H1 (cell line): ENCODE measurements around the gene PLCL1. TPM values are rescaled to one million over a fixed set of nuclear protein-coding genes. Genes with fewer than 3 reads are reported as not detected.

Experiments
- CEBPB ChIP-seq: IDR thresholded peaks from 2 replicates; pipeline ENCODE4 v1.6.1; 2012; ENCODE audit warnings: low read depth, low read length
- CTCF ChIP-seq, 3 experiments: IDR thresholded peaks; 1 replicate in 2 of 3; 2 replicates in 1 of 3; pipeline versions ENCODE4 v1.5.1 to v1.6.1; 2011; ENCODE audit warnings: low read length in 3 of 3, mild to moderate bottlenecking in 3 of 3, inconsistent platforms in 2 of 3, low read depth in 1 of 3, moderate library complexity in 1 of 3; ENCODE audit not compliant: insufficient read depth in 1 of 3; ENCODE audit errors: control extremely low read depth in 1 of 3
- KDM5A ChIP-seq: fragments of 200-600 bp; IDR thresholded peaks from 2 replicates; pipeline ENCODE4 v1.7.1; 2012; ENCODE audit warnings: mild to moderate bottlenecking, low read length, inconsistent platforms, mixed read lengths
- MAX ChIP-seq: IDR thresholded peaks from 2 replicates; pipeline ENCODE4 v1.6.1; 2012; ENCODE audit warnings: inconsistent platforms
- NANOG ChIP-seq: IDR thresholded peaks from 2 replicates; pipeline ENCODE4 v1.6.1; 2011; ENCODE audit warnings: low read length, low read depth, mild to moderate bottlenecking, inconsistent platforms; ENCODE audit not compliant: insufficient read depth, poor library complexity, severe bottlenecking
- POLR2A ChIP-seq, 2 experiments: IDR thresholded peaks; 1 replicate in 1 of 2; 2 replicates in 1 of 2; pipeline ENCODE4 v1.6.1; 2011; ENCODE audit warnings: low read depth in 2 of 2, low read length in 2 of 2, mild to moderate bottlenecking in 2 of 2; ENCODE audit errors: control extremely low read depth in 1 of 2
- SIRT6 ChIP-seq: IDR thresholded peaks from one replicate; pipeline ENCODE4 v1.7.1; 2012; ENCODE audit warnings: low read length, inconsistent platforms
- TBP ChIP-seq: IDR thresholded peaks from 2 replicates; pipeline ENCODE4 v1.6.1; 2011; ENCODE audit warnings: low read depth, low read length, improper control_type of control experiment
- TCF12 ChIP-seq: IDR thresholded peaks from 2 replicates; pipeline ENCODE4 v1.6.1; 2011; ENCODE audit warnings: low read depth, mild to moderate bottlenecking, low read length
- polyA plus RNA-seq, 7 experiments: library from polyadenylated mRNA; depleted of rRNA in 3 of 7; stranded (reverse) in 5 of 7; unstranded in 2 of 7; fragments of >200 nt in 5 of 7; fragments of 200-250 nt in 2 of 7; gene quantifications; 1 replicate in 5 of 7; 2 replicates in 1 of 7; 4 replicates in 1 of 7; pipeline versions ENCODE4 v1.2.1 to v1.2.3, GENCODE V29; 2011 to 2013; ENCODE audit warnings: missing spikeins in 2 of 7, mixed read lengths in 2 of 7
- total RNA-seq: library from RNA; stranded (reverse); fragmentation: NEBNext Ultra II Directional; extraction: Animal tissue kit (Norgen Biotek cat#: 25700); gene quantifications from 2 replicates; pipeline ENCODE4 v1.2.1, GENCODE V29; 2021
- TF ChIP-seq, protein P1 (sequence below): fragments of 300-600 bp; sonication (generic); IDR thresholded peaks from 2 replicates; pipeline ENCODE4 v1.7.1; 2012; ENCODE audit warnings: low read length, moderate library complexity, mild to moderate bottlenecking, inconsistent platforms; ENCODE audit not compliant: insufficient replicate concordance

PLCL1 gene
- total and polyA plus RNA-seq, 2 of the 8 experiments (the other 6 are each of a cell fraction or from before 2014, with no cell fraction given): not detected

GRCh38 chr2:198101688-198102087 is 297.3 kb downstream of the PLCL1 start (continued):
- TF ChIP-seq, protein P1, sequence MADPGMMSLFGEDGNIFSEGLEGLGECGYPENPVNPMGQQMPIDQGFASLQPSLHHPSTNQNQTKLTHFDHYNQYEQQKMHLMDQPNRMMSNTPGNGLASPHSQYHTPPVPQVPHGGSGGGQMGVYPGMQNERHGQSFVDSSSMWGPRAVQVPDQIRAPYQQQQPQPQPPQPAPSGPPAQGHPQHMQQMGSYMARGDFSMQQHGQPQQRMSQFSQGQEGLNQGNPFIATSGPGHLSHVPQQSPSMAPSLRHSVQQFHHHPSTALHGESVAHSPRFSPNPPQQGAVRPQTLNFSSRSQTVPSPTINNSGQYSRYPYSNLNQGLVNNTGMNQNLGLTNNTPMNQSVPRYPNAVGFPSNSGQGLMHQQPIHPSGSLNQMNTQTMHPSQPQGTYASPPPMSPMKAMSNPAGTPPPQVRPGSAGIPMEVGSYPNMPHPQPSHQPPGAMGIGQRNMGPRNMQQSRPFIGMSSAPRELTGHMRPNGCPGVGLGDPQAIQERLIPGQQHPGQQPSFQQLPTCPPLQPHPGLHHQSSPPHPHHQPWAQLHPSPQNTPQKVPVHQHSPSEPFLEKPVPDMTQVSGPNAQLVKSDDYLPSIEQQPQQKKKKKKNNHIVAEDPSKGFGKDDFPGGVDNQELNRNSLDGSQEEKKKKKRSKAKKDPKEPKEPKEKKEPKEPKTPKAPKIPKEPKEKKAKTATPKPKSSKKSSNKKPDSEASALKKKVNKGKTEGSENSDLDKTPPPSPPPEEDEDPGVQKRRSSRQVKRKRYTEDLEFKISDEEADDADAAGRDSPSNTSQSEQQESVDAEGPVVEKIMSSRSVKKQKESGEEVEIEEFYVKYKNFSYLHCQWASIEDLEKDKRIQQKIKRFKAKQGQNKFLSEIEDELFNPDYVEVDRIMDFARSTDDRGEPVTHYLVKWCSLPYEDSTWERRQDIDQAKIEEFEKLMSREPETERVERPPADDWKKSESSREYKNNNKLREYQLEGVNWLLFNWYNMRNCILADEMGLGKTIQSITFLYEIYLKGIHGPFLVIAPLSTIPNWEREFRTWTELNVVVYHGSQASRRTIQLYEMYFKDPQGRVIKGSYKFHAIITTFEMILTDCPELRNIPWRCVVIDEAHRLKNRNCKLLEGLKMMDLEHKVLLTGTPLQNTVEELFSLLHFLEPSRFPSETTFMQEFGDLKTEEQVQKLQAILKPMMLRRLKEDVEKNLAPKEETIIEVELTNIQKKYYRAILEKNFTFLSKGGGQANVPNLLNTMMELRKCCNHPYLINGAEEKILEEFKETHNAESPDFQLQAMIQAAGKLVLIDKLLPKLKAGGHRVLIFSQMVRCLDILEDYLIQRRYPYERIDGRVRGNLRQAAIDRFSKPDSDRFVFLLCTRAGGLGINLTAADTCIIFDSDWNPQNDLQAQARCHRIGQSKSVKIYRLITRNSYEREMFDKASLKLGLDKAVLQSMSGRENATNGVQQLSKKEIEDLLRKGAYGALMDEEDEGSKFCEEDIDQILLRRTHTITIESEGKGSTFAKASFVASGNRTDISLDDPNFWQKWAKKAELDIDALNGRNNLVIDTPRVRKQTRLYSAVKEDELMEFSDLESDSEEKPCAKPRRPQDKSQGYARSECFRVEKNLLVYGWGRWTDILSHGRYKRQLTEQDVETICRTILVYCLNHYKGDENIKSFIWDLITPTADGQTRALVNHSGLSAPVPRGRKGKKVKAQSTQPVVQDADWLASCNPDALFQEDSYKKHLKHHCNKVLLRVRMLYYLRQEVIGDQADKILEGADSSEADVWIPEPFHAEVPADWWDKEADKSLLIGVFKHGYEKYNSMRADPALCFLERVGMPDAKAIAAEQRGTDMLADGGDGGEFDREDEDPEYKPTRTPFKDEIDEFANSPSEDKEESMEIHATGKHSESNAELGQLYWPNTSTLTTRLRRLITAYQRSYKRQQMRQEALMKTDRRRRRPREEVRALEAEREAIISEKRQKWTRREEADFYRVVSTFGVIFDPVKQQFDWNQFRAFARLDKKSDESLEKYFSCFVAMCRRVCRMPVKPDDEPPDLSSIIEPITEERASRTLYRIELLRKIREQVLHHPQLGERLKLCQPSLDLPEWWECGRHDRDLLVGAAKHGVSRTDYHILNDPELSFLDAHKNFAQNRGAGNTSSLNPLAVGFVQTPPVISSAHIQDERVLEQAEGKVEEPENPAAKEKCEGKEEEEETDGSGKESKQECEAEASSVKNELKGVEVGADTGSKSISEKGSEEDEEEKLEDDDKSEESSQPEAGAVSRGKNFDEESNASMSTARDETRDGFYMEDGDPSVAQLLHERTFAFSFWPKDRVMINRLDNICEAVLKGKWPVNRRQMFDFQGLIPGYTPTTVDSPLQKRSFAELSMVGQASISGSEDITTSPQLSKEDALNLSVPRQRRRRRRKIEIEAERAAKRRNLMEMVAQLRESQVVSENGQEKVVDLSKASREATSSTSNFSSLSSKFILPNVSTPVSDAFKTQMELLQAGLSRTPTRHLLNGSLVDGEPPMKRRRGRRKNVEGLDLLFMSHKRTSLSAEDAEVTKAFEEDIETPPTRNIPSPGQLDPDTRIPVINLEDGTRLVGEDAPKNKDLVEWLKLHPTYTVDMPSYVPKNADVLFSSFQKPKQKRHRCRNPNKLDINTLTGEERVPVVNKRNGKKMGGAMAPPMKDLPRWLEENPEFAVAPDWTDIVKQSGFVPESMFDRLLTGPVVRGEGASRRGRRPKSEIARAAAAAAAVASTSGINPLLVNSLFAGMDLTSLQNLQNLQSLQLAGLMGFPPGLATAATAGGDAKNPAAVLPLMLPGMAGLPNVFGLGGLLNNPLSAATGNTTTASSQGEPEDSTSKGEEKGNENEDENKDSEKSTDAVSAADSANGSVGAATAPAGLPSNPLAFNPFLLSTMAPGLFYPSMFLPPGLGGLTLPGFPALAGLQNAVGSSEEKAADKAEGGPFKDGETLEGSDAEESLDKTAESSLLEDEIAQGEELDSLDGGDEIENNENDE: no peak
- TF ChIP-seq KDM5A (no peak), CEBPB (no peak), SIRT6 (no peak), TCF12 (no peak), TBP (no peak), MAX (no peak), NANOG (no peak), CTCF (IDR thresholded peaks at IDR 0.05; ENCODE audit: control extremely low read depth in 1 of 3, insufficient read depth in 1 of 3, low read depth in 1 of 3, low read length in 3 of 3) (no peak), POLR2A (IDR thresholded peaks at IDR 0.05; ENCODE audit: control extremely low read depth in 1 of 2, low read depth in 2 of 2, low read length in 2 of 2) (no peak)
